DOHH2 (cell line): Measurements from ENCODE around the gene CCT6A.
"Not testable (repeated sequence)": the region's sequence is repeated elsewhere in the genome, so short reads cannot be mapped to it uniquely, and the experiment has no call there.

ENCODE experiments used
- H3F3A ChIP-seq: fragments of 200-600 bp; sonication (generic), shearing (Covaris generic); 2 replicates; pipeline ENCODE4 v1.6.0; 2016; ENCODE audit warnings: antibody characterized with exemption, mild to moderate bottlenecking; ENCODE audit not compliant: control insufficient read depth, insufficient read depth
- H3K27ac ChIP-seq: fragments of 200-600 bp; sonication (generic); 2 replicates; pipeline ENCODE4 v1.5.1; 2014; ENCODE audit warnings: low read depth, mild to moderate bottlenecking, low read length, moderate library complexity
- H3K27me3 ChIP-seq: fragments of 200-600 bp; sonication (generic); 2 replicates; pipeline ENCODE4 v1.6.1; 2014; ENCODE audit warnings: mild to moderate bottlenecking, low read length, mixed read lengths; ENCODE audit not compliant: control insufficient read depth
- H3K36me3 ChIP-seq: fragments of 200-600 bp; sonication (generic); 2 replicates; pipeline ENCODE4 v1.6.1; 2014; ENCODE audit warnings: mild to moderate bottlenecking, low read length, moderate library complexity, mixed read lengths; ENCODE audit not compliant: control insufficient read depth
- H3K4me1 ChIP-seq: fragments of 200-600 bp; sonication (generic); 2 replicates; pipeline ENCODE4 v1.6.1; 2014; ENCODE audit warnings: mild to moderate bottlenecking, low read length, mixed read lengths; ENCODE audit not compliant: control insufficient read depth
- H3K4me2 ChIP-seq: fragments of 200-600 bp; sonication (generic); 2 replicates; pipeline ENCODE4 v1.6.0; 2014; ENCODE audit warnings: mild to moderate bottlenecking, low read length, moderate library complexity
- H3K4me3 ChIP-seq: fragments of 200-600 bp; sonication (generic); 2 replicates; pipeline ENCODE4 v1.5.1; 2014; ENCODE audit warnings: mild to moderate bottlenecking, low read length, mixed read lengths
- H3K79me2 ChIP-seq: fragments of 200-600 bp; sonication (generic); 2 replicates; pipeline ENCODE4 v1.6.1; 2014; ENCODE audit warnings: mild to moderate bottlenecking, low read length, mixed read lengths; ENCODE audit not compliant: control insufficient read depth
- H3K9me2 ChIP-seq: fragments of 200-600 bp; sonication (generic); replicated peaks from 2 replicates; pipeline ENCODE4 v1.6.1; 2014; ENCODE audit warnings: mild to moderate bottlenecking, low read length, mixed read lengths; ENCODE audit not compliant: control insufficient read depth
- H3K9me3 ChIP-seq: fragments of 200-600 bp; sonication (generic); 2 replicates; pipeline ENCODE4 v1.6.1; 2014; ENCODE audit warnings: antibody characterized with exemption, low read length, mixed read lengths; ENCODE audit not compliant: control insufficient read depth, insufficient read depth
- H4K20me1 ChIP-seq: fragments of 200-600 bp; sonication (generic); 2 replicates; pipeline ENCODE4 v1.6.0; 2014; ENCODE audit warnings: low read depth, mild to moderate bottlenecking, antibody characterized with exemption, low read length, moderate library complexity; ENCODE audit not compliant: control insufficient read depth, insufficient read depth
- CTCF ChIP-seq: fragments of 200-600 bp; sonication (generic); IDR thresholded peaks from one replicate; pipeline ENCODE4 v1.5.1; 2014; ENCODE audit warnings: antibody characterized with exemption, mild to moderate bottlenecking, low read depth, low read length; ENCODE audit not compliant: poor library complexity, severe bottlenecking
- EZH2phosphoT487 ChIP-seq: fragments of 200-600 bp; sonication (generic); IDR thresholded peaks from 2 replicates; pipeline ENCODE4 v1.6.1; 2017; ENCODE audit warnings: borderline replicate concordance, mild to moderate bottlenecking, antibody characterized with exemption, low read length, moderate library complexity, mixed read lengths

The CCT6A gene

GRCh38 chr7:56097700-56098099 lies 46.1 kb downstream of the CCT6A start:
- H3K4me2 ChIP-seq: no peak overlapping the region

DNA sequence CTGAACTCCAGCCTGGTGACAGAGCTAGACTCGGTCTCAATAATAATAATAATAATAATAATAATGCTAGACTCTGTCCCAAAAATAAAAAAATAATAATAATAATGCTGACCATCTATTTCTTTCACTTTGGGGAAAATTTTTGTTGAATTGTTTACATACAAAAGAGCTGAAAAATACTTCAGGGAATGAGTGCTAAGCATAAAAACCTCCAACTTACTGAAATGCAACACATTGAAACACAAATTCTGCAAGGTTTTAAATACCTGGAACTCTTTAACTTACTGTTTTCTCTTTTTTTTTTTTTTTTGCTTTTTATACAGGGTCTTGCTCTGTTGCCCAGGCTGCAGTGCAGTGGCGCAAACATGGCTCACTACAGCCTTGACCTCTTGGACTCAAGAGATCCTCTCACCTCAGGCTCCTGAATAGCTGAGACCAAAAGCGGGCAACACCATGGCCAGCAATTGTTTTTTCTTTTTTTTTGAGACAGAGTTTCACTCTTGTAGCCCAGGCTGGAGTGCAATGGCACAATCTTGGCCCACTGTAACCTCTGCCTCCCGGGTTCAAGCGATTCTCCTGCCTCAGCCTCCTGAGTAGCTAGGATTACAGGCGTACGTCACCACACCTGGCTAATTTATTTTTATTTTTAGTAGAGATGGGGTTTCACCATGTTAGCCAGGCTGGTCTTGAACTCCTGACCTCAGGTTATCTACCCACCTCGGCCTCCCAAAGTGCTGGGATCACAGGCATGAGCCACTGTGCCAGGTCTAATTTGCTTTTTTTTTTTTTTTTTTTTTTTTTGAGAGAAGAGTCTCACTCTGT lies 46.8 kb downstream of the CCT6A start:
- H3K9me2 ChIP-seq, H3K4me3 ChIP-seq, H3K9me3 ChIP-seq, H3K27ac ChIP-seq, H3K79me2 ChIP-seq, H3K4me2 ChIP-seq, H3K4me1 ChIP-seq, H3K27me3 ChIP-seq: not testable (repeated sequence)
- H3F3A ChIP-seq: peaks cover 43% of the 10 kb centered on the region
- peaks cover 44% of the 10 kb centered on the region for H3K36me3 ChIP-seq
- H4K20me1 ChIP-seq: peaks cover 24% of the 10 kb centered on the region

More at GRCh38 chr7:56097700-56098099, 46.1 kb downstream of the CCT6A start:
- no peaks in the 10 kb centered on the region for H3K9me3 ChIP-seq
- H3K4me3 ChIP-seq: no peak overlapping the region
- H3K27ac ChIP-seq: no peak overlapping the region
- peaks cover 40% of the 10 kb centered on the region for H3F3A ChIP-seq
- TF ChIP-seq CTCF (no peak), EZH2phosphoT487 (no peak)
- peaks cover 37% of the 10 kb centered on the region for H3K36me3 ChIP-seq
- no peaks in the 10 kb centered on the region for H3K27me3 ChIP-seq
- H3K9me2 ChIP-seq: no peaks in the 10 kb centered on the region
- H4K20me1 ChIP-seq: peaks cover 19% of the 10 kb centered on the region
- H3K4me1 ChIP-seq: peaks cover 7% of the 10 kb centered on the region; the same call in 1 of the 2 replicates
- peaks cover 3% of the 10 kb centered on the region for H3K79me2 ChIP-seq

DNA sequence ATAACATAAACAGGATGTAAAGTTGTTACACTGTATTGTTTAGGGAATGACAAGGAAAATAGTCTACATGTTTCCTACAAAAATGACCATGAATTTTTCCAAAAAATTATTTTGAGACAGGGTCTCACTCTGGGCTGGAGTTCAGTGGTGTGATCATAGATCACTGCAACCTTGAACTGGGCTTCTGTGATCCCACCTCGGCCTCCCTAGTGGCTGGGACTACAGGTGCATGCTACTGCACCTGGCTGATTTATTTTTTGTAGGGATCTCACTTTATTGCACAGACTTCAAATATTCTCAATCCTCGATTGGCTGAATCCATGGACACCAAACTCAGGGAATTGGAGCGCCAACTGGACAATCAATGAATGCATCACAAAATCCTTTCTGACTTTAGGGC lies 48.1 kb downstream of the CCT6A start:
- TF ChIP-seq CTCF (no peak), EZH2phosphoT487 (no peak)
- no peaks in the 10 kb centered on the region for H3K9me3 ChIP-seq
- H3K79me2 ChIP-seq: peaks cover 22% of the 10 kb centered on the region
- H3K27ac ChIP-seq: no peak overlapping the region
- H3K4me1 ChIP-seq: peaks cover 17% of the 10 kb centered on the region
- H3K27me3 ChIP-seq: no peaks in the 10 kb centered on the region
- H4K20me1 ChIP-seq: peaks cover 36% of the 10 kb centered on the region
- H3F3A ChIP-seq: peaks cover 48% of the 10 kb centered on the region
- no peak overlapping the region for H3K4me3 ChIP-seq
- H3K9me2 ChIP-seq: no peaks in the 10 kb centered on the region
- H3K4me2 ChIP-seq: no peak overlapping the region
- peaks cover 57% of the 10 kb centered on the region for H3K36me3 ChIP-seq

- Histone ChIP-seq H3K79me2 (peaks cover 47% of the 10 kb centered on the region), H3F3A (peaks cover 40% of the 10 kb centered on the region), H3K4me1 (peaks cover 36% of the 10 kb centered on the region), H4K20me1 (peaks cover 48% of the 10 kb centered on the region), H3K4me2 (peak overlapping the region; percentile 17; the same call in 1 of the 2 replicates), H3K36me3 (peaks cover 71% of the 10 kb centered on the region)
- H3K27me3 ChIP-seq, H3K4me3 ChIP-seq, H3K9me3 ChIP-seq, H3K27ac ChIP-seq, H3K9me2 ChIP-seq: not testable (repeated sequence)
These were observed 52.6 kb downstream of the CCT6A start for GRCh38 chr7:56104138-56104537.
